ENCODE data around the gene FAM3C.

DNA sequence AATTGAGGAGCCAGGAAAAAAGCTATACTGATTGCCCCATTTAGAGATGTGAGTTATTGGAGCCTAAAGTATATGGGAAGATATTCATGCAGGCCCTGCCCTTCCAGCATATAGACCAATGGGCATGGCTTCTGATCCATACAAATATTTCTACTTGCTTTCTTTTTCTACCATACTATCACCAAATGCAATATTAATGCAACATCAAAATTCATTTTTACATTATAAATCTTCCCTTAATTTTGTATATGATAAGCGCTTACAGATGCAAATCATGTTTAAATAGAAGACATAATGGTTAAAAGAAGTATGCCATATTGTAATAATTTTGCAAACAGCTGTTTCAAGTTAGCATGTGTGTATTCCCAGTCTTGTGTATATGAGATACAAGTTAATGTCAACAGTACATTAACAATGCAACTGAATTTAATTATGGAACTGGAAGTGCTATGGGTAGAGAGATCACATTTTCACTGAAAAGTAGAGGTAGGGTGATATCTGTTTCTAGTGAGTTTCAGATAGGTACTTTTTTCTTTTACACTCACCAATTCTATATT, 91.9 kb downstream of the FAM3C start:
- TF ChIP-seq, protein P1, sequence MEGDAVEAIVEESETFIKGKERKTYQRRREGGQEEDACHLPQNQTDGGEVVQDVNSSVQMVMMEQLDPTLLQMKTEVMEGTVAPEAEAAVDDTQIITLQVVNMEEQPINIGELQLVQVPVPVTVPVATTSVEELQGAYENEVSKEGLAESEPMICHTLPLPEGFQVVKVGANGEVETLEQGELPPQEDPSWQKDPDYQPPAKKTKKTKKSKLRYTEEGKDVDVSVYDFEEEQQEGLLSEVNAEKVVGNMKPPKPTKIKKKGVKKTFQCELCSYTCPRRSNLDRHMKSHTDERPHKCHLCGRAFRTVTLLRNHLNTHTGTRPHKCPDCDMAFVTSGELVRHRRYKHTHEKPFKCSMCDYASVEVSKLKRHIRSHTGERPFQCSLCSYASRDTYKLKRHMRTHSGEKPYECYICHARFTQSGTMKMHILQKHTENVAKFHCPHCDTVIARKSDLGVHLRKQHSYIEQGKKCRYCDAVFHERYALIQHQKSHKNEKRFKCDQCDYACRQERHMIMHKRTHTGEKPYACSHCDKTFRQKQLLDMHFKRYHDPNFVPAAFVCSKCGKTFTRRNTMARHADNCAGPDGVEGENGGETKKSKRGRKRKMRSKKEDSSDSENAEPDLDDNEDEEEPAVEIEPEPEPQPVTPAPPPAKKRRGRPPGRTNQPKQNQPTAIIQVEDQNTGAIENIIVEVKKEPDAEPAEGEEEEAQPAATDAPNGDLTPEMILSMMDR (conservative IDR thresholded peaks at IDR 0.05 in 1 of 2, IDR thresholded peaks at IDR 0.05 in 1 of 2; ENCODE audit: extremely low read depth in 1 of 2, insufficient read depth in 1 of 2, low read depth in 1 of 2, low read length in 2 of 2), result no peak
- no peak for TF ChIP-seq EZH2 (IDR thresholded peaks at IDR 0.05; ENCODE audit: borderline replicate concordance, low read length)

Measured in mammary epithelial cell (primary cell).